Small intestine (tissue), 7 donors: ENCODE data around the gene PCDHGB1. TPM values are rescaled to one million over a fixed set of nuclear protein-coding genes. Genes with fewer than 3 reads are reported as not detected.
"Not testable (repeated sequence)": the region's sequence is repeated elsewhere in the genome, so short reads cannot be mapped to it uniquely, and the experiment has no call there.

Experiments used
- DNase-seq, 2 donors: peaks; one replicate each; pipeline versions ENCODE4 v3.0.0 to v3.0.0-alpha.2; 2013
- FAIRE-seq: peaks from 2 replicates; lab custom pipeline; 2012; peaks lifted over from hg19 to GRCh38; lab: Jason Lieb, UNC
- H3K27ac ChIP-seq, 3 donors: one replicate each; pipeline ENCODE4 v1.5.1; 2013; ENCODE audit warnings: low read length in 2 of 3, mild to moderate bottlenecking in 2 of 3, control low read depth in 1 of 3, inconsistent platforms in 1 of 3, low read depth in 1 of 3, moderate library complexity in 1 of 3
- H3K27me3 ChIP-seq, 3 donors: one replicate each; pipeline ENCODE4 v1.6.1; 2013; ENCODE audit warnings: low read length in 3 of 3, inconsistent platforms in 1 of 3; ENCODE audit not compliant: control insufficient read depth in 3 of 3, insufficient read depth in 3 of 3
- H3K36me3 ChIP-seq, 3 donors: one replicate each; pipeline ENCODE4 v1.6.1; 2013; ENCODE audit warnings: low read length in 3 of 3, inconsistent platforms in 1 of 3, low read depth in 1 of 3, mild to moderate bottlenecking in 1 of 3, moderate library complexity in 1 of 3; ENCODE audit not compliant: control insufficient read depth in 3 of 3, insufficient read depth in 2 of 3
- H3K4me1 ChIP-seq, 3 donors: one replicate each; pipeline ENCODE4 v1.6.1; 2013; ENCODE audit warnings: low read length in 2 of 3, inconsistent platforms in 1 of 3, low read depth in 1 of 3, mild to moderate bottlenecking in 1 of 3, moderate library complexity in 1 of 3; ENCODE audit not compliant: control insufficient read depth in 3 of 3, insufficient read depth in 2 of 3
- H3K4me3 ChIP-seq, 3 donors: one replicate each; pipeline ENCODE4 v1.5.1; 2013; ENCODE audit warnings: low read length in 3 of 3, control low read depth in 1 of 3, inconsistent platforms in 1 of 3, low read depth in 1 of 3, mild to moderate bottlenecking in 1 of 3, moderate library complexity in 1 of 3
- H3K9me3 ChIP-seq, 2 donors: one replicate each; pipeline ENCODE4 v1.6.1; 2013; ENCODE audit warnings: low read depth in 1 of 2, low read length in 1 of 2; ENCODE audit not compliant: control insufficient read depth in 2 of 2, insufficient read depth in 1 of 2
- WGBS, 3 donors: extraction: QIAGEN DNeasy Blood & Tissue Kit; methylation state at CpG; one replicate each; pipeline ENCODE4 v1.1.7; 2013; 5-methylcytosine and 5-hydroxymethylcytosine counted together
- polyA plus RNA-seq, 4 donors: library from polyadenylated mRNA; stranded (reverse) in 3 of 4; unstranded in 1 of 4; fragments of 200-250 nt in 3 of 4; fragments of 120-200 nt in 1 of 4; gene quantifications; one replicate each; pipeline versions ENCODE4 v1.2.1 to v1.2.3, GENCODE V29; 2013
- donor health status: healthy with polysubstance abuse.
- donor health status: control.
- donor health status: control.
- donor health status: Bipolar disorder and iron deficiency.
- donor health status: healthy.

Gene PCDHGB1
- polyA plus RNA-seq, 4 donors: 0.19 to 0.21 TPM; not detected in 2

DNA sequence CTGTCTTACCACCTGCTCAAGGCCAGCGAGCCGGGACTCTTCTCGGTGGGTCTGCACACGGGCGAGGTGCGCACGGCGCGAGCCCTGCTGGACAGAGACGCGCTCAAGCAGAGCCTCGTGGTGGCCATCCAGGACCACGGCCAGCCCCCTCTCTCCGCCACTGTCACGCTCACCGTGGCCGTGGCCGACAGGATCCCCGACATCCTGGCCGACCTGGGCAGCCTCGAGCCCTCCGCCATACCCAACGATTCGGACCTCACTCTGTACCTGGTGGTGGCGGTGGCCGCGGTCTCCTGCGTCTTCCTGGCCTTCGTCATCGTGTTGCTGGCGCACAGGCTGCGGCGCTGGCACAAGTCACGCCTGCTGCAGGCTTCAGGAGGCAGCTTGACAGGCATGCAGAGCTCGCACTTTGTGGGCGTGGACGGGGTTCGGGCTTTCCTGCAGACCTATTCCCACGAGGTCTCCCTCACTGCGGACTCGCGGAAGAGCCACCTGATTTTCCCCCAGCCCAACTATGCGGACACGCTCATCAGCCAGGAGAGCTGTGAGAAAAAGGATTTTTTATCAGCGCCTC lies 9.0 kb upstream of the PCDHGB1 start:
- Histone ChIP-seq H3K27me3 (peaks cover 0 to 15% (median 12%) of the 10 kb centered on the region in 3 donors), H3K9me3 (peaks cover 2 to 46% of the 10 kb centered on the region in 2 donors)
- H3K4me1 ChIP-seq, H3K27ac ChIP-seq, DNase-seq, H3K36me3 ChIP-seq, FAIRE-seq, H3K4me3 ChIP-seq: not testable (repeated sequence)
- 68 to 73% (median 71%) methylated on average over 32 to 45 of the region's 45 CpGs for WGBS, 3 donors

DNA sequence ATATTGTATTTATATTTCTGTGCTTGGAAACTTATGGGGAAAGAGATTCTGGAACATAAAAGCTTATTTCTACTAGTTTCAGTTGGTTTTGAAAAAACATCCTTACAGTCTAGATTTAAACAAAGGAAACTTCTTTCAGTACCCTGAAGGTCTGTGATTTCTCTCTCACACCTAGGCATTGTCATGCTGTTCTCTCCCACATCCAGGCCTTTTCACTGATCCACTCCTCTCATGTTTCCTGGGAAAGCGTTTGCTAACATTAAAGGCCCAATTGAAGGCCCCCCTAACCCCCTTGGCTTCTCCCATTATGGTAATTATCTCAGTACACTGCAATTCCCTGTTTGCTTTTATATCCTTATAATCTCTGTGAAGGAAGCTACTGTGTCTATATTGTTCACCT lies 7.1 kb upstream of the PCDHGB1 start:
- Histone ChIP-seq H3K4me3 (no peak overlapping the region), H3K36me3 (no peaks in the 10 kb centered on the region), H3K9me3 (peaks cover 2 to 58% of the 10 kb centered on the region in 2 donors), H3K27ac (no peak overlapping the region), H3K4me1 (no peaks in the 10 kb centered on the region), H3K27me3 (peaks cover 0 to 15% (median 12%) of the 10 kb centered on the region in 3 donors)
- WGBS, 3 donors: 4 to 25% (median 12%) methylated on average over 1 of the region's 1 CpG
- DNase-seq (no peak), FAIRE-seq (no peak)

DNA sequence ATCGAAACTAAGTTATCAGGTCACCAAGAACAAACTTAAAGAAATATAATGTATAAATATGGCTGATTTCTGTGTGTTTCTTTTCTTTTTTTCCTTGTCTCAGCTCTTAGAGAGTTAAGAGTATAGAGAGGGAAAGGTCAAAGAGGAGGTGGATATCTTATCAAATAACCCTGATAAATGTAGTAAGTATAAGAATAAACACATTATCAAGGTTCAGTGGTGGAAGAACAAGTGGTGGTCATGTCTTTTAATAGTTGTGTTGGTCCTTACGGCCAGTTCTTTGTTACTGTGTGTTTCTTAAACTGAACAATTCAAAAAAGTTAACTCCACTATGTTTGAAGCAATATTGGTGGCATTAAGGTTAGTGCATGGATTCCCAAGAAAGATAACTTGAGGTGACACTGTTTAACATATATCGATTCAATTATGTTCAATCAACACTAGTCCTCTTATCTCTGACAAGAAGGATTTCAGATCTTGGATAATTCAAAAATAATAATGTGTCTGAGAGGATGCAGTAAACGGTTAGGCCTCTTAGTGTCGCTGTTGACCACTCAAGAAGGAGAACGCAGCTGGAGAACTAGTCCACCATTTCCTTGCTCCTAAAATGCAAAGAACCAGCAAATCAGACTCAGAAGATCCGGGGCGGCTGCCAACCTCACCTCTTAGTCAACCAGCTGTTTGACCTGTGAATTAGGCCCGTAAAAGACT lies 6.5 kb upstream of the PCDHGB1 start, which contains the start of gene PCDHGA3:
Gene PCDHGA3, plus strand, starts transcription at position 588 of the 711 bp plus-strand sequence. CDS start 205 bp downstream, outside the sequence.
- Histone ChIP-seq H3K27ac (no peak within 1 kb of the TSS), H3K4me1 (no peaks in the 10 kb centered on the region), H3K36me3 (no peaks in the 10 kb centered on the region), H3K9me3 (peaks cover 2 to 58% of the 10 kb centered on the region in 2 donors), H3K4me3 (no peak within 1 kb of the TSS), H3K27me3 (peaks cover 0 to 15% (median 12%) of the 10 kb centered on the region in 3 donors)
- DNase-seq: no peak
- no peak for FAIRE-seq
- WGBS, 3 donors: 27 to 38% (median 37%) methylated on average over 9 of the region's 9 CpGs

DNA sequence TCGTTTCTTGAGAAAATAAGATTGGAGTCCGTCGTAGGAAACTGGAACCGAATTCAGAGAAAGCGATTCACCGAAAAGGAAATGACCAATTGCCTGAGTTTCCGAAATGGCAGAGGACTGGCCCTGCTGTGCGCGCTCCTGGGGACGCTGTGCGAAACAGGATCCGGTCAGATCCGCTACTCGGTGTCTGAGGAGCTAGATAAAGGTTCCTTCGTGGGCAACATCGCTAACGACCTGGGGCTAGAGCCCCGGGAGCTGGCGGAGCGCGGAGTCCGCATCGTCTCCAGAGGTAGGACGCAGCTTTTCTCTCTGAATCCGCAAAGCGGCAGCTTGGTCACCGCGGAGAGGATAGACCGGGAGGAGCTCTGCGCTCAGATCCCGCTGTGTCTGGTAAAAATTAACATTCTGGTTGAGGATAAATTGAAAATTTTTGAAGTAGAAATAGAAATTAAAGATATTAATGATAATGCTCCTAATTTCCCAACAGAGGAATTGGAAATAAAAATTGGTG lies 5.9 kb upstream of the PCDHGB1 start:
- H3K27ac ChIP-seq: no peak overlapping the region
- H3K4me3 ChIP-seq: no peak overlapping the region
- H3K36me3 ChIP-seq: no peaks in the 10 kb centered on the region
- FAIRE-seq: no peak
- H3K9me3 ChIP-seq: peaks cover 2 to 55% of the 10 kb centered on the region in 2 donors
- whole genome bisulfite sequencing, 3 donors: 32 to 56% (median 52%) methylated on average over 31 of the region's 31 CpGs
- peaks cover 0 to 10% (median 7%) of the 10 kb centered on the region in 3 donors for H3K27me3 ChIP-seq
- no peaks in the 10 kb centered on the region for H3K4me1 ChIP-seq
- no peak for DNase-seq

DNA sequence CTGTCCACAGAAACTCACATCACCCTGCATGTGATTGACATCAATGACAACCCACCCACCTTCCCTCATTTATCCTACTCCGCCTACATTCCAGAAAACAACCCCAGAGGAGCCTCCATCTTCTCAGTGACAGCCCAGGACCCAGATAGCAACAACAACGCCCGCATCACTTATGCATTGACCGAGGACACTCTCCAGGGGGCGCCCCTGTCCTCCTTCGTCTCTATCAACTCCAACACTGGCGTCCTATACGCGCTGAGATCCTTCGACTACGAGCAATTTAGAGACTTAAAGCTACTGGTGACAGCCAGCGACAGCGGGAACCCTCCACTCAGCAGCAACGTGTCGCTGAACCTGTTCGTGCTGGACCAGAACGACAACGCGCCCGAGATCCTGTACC lies 4.6 kb upstream of the PCDHGB1 start:
- Histone ChIP-seq H3K4me3 (no peak overlapping the region), H3K27ac (no peak overlapping the region), H3K9me3 (peaks cover 0 to 51% of the 10 kb centered on the region in 2 donors), H3K4me1 (no peaks in the 10 kb centered on the region), H3K27me3 (peaks cover 0 to 14% (median 3%) of the 10 kb centered on the region in 3 donors), H3K36me3 (no peaks in the 10 kb centered on the region)
- 40 to 55% (median 50%) methylated on average over 20 of the region's 20 CpGs for WGBS, 3 donors
- no peak for FAIRE-seq
- DNase-seq: no peak

DNA sequence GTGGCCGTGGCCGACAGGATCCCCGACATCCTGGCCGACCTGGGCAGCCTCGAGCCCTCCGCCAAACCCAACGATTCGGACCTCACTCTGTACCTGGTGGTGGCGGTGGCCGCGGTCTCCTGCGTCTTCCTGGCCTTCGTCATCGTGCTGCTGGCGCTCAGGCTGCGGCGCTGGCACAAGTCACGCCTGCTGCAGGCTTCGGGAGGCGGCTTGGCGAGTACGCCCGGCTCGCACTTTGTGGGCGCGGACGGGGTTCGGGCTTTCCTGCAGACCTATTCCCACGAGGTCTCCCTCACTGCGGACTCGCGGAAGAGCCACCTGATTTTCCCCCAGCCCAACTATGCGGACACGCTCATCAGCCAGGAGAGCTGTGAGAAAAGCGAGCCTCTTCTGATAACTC lies 3.9 kb upstream of the PCDHGB1 start:
- WGBS, 3 donors: 50 to 63% (median 59%) methylated on average over 17 to 27 of the region's 35 CpGs
- FAIRE-seq: not testable (repeated sequence)

DNA sequence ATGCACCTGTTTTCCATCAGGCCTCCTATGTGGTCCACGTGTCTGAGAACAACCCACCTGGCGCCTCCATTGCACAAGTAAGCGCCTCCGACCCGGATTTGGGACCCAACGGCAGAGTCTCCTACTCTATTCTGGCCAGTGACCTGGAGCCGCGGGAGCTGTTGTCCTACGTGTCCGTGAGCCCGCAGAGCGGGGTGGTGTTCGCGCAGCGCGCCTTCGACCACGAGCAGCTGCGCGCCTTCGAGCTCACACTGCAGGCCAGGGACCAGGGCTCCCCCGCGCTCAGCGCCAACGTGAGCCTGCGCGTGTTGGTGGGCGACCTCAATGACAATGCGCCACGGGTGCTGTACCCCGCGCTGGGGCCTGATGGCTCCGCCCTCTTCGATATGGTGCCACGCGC lies 1.7 kb downstream of the PCDHGB1 start:
- Histone ChIP-seq H3K27me3 (peaks cover 2 to 19% (median 10%) of the 10 kb centered on the region in 3 donors), H3K27ac (no peak overlapping the region), H3K4me1 (no peaks in the 10 kb centered on the region), H3K4me3 (no peak overlapping the region), H3K9me3 (peaks cover 2 to 57% of the 10 kb centered on the region in 2 donors), H3K36me3 (no peaks in the 10 kb centered on the region)
- DNase-seq (no peak), FAIRE-seq (no peak)
- WGBS, 3 donors: 40 to 63% (median 58%) methylated on average over 28 to 35 of the region's 36 CpGs

More for the DNA sequence above, 3.9 kb upstream of the PCDHGB1 start:
- not testable (repeated sequence) for H3K36me3 ChIP-seq, H3K4me3 ChIP-seq, H3K4me1 ChIP-seq, H3K27ac ChIP-seq, DNase-seq
- Histone ChIP-seq H3K9me3 (peaks cover 0 to 53% of the 10 kb centered on the region in 2 donors), H3K27me3 (peaks cover 0 to 18% (median 8%) of the 10 kb centered on the region in 3 donors)

DNA sequence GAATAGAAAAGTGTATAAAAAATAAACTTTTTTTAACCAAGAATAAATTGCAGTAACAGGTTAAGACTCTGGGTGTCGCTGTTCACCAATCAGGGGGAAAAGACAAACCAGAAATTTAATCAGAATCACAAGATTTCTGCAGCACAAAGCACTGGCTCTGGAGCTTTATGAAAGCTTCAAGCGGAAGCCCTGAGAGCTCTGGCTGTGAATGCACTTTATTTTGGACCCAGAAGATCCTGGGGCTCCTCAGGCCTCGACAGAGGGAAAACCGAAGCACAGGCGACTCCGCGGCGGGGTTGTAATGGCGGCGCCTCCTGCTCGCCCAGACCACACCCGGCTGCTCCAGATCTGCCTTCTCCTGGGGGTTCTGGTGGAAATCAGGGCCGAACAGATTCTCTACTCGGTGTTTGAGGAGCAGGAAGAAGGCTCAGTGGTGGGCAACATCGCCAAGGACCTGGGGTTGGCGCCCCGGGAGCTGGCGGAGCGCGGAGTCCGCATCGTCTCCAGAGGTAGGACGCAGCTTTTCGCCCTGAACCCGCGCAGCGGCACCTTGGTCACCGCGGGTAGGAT lies 5.1 kb downstream of the PCDHGB1 start, which contains the start of gene PCDHGA4:
Gene PCDHGA4, plus strand, starts transcription at position 122 of the 570 bp plus-strand sequence. Its CDS starts 87 bp downstream, at position 209.
- WGBS, 3 donors: 21 to 49% (median 38%) methylated on average over 29 of the region's 29 CpGs
- H3K4me1 ChIP-seq: no peaks in the 10 kb centered on the region
- no peak within 1 kb of the TSS for H3K27ac ChIP-seq
- FAIRE-seq: no peak
- H3K4me3 ChIP-seq: no peak within 1 kb of the TSS
- no peak for DNase-seq
- H3K27me3 ChIP-seq: peaks cover 2 to 20% (median 10%) of the 10 kb centered on the region in 3 donors
- peaks cover 2 to 58% of the 10 kb centered on the region in 2 donors for H3K9me3 ChIP-seq
- no peaks in the 10 kb centered on the region for H3K36me3 ChIP-seq
